ENCODE data around the gene RDH13. TPM values are rescaled to one million over a fixed set of nuclear protein-coding genes. Genes with fewer than 3 reads are reported as not detected.

The RDH13 gene
- total RNA-seq, 1 donor = 12.7 TPM

GRCh38 chr19:55088543-55089341 lies 25.8 kb upstream of the RDH13 start:
- TF ChIP-seq CTCF (IDR thresholded peaks at IDR 0.05; ENCODE audit: extremely low read depth, low read depth, low read length) = peak; percentile 51
- Histone ChIP-seq H3K4me3 (ENCODE audit: insufficient read depth, low read length) (no peak overlapping the region), H4K20me1 (ENCODE audit: insufficient read depth, low read length) (peaks cover 27% of the 10 kb centered on the region), H3K27ac (ENCODE audit: low read depth, low read length) (no peak overlapping the region), H3K9me3 (ENCODE audit: low read depth, low read length) (no peaks in the 10 kb centered on the region), H3K79me2 (ENCODE audit: insufficient read depth, low read length) (no peaks in the 10 kb centered on the region), H2AFZ (ENCODE audit: low read length) (no peak overlapping the region), H3K27me3 (ENCODE audit: insufficient read depth, low read length) (peaks cover 35% of the 10 kb centered on the region), H3K4me2 (ENCODE audit: insufficient read depth, low read length) (no peak overlapping the region), H3K36me3 (ENCODE audit: insufficient read depth, low read length) (no peaks in the 10 kb centered on the region), H3K4me1 (ENCODE audit: insufficient read depth, low read length) (peaks cover 12% of the 10 kb centered on the region)
- peak; percentile 99 for DNase-seq (ENCODE audit: insufficient read length, low spot score, missing footprints)

GRCh38 chr19:55088021-55088451 lies 25.1 kb upstream of the RDH13 start:
- H2AFZ ChIP-seq (ENCODE audit: low read length) = no peak overlapping the region
- no peak overlapping the region for H3K27ac ChIP-seq (ENCODE audit: low read depth, low read length)
- no peaks in the 10 kb centered on the region for H3K9me3 ChIP-seq (ENCODE audit: low read depth, low read length)
- no peak overlapping the region for H3K4me3 ChIP-seq (ENCODE audit: insufficient read depth, low read length)
- DNase-seq (ENCODE audit: insufficient read length, low spot score, missing footprints) = peak; percentile 90
- H3K4me1 ChIP-seq (ENCODE audit: insufficient read depth, low read length) = peaks cover 12% of the 10 kb centered on the region
- H3K4me2 ChIP-seq (ENCODE audit: insufficient read depth, low read length) = peak overlapping the region; percentile 91
- peaks cover 27% of the 10 kb centered on the region for H4K20me1 ChIP-seq (ENCODE audit: insufficient read depth, low read length)
- peaks cover 40% of the 10 kb centered on the region for H3K27me3 ChIP-seq (ENCODE audit: insufficient read depth, low read length)
- TF ChIP-seq CTCF (IDR thresholded peaks at IDR 0.05; ENCODE audit: extremely low read depth, low read depth, low read length) = no peak
- no peaks in the 10 kb centered on the region for H3K36me3 ChIP-seq (ENCODE audit: insufficient read depth, low read length)
- H3K79me2 ChIP-seq (ENCODE audit: insufficient read depth, low read length) = no peaks in the 10 kb centered on the region

- no peaks in the 10 kb centered on the region for H3K79me2 ChIP-seq (ENCODE audit: insufficient read depth, low read length)
- peaks cover 45% of the 10 kb centered on the region for H3K27me3 ChIP-seq (ENCODE audit: insufficient read depth, low read length)
- H4K20me1 ChIP-seq (ENCODE audit: insufficient read depth, low read length) = peaks cover 27% of the 10 kb centered on the region
- H3K4me2 ChIP-seq (ENCODE audit: insufficient read depth, low read length) = peak overlapping the region; percentile 91
- H3K27ac ChIP-seq (ENCODE audit: low read depth, low read length) = no peak overlapping the region
- H3K9me3 ChIP-seq (ENCODE audit: low read depth, low read length) = no peaks in the 10 kb centered on the region
- no peak overlapping the region for H2AFZ ChIP-seq (ENCODE audit: low read length)
- no peaks in the 10 kb centered on the region for H3K36me3 ChIP-seq (ENCODE audit: insufficient read depth, low read length)
- H3K4me3 ChIP-seq (ENCODE audit: insufficient read depth, low read length) = peak overlapping the region; percentile 75
- peaks cover 12% of the 10 kb centered on the region for H3K4me1 ChIP-seq (ENCODE audit: insufficient read depth, low read length)
- peak; percentile 93 for DNase-seq (ENCODE audit: insufficient read length, low spot score, missing footprints)
- no peak for TF ChIP-seq CTCF (IDR thresholded peaks at IDR 0.05; ENCODE audit: extremely low read depth, low read depth, low read length)
Measured at GRCh38 chr19:55087542-55087901, 24.6 kb upstream of the RDH13 start.

GRCh38 chr19:55086730-55087541 lies 24.0 kb upstream of the RDH13 start:
- H3K4me1 ChIP-seq (ENCODE audit: insufficient read depth, low read length) = peaks cover 12% of the 10 kb centered on the region
- no peak for TF ChIP-seq CTCF (IDR thresholded peaks at IDR 0.05; ENCODE audit: extremely low read depth, low read depth, low read length)
- H3K4me2 ChIP-seq (ENCODE audit: insufficient read depth, low read length) = peak overlapping the region; percentile 91
- H2AFZ ChIP-seq (ENCODE audit: low read length) = no peak overlapping the region
- no peaks in the 10 kb centered on the region for H3K79me2 ChIP-seq (ENCODE audit: insufficient read depth, low read length)
- H3K27ac ChIP-seq (ENCODE audit: low read depth, low read length) = no peak overlapping the region
- H3K9me3 ChIP-seq (ENCODE audit: low read depth, low read length) = no peaks in the 10 kb centered on the region
- H3K27me3 ChIP-seq (ENCODE audit: insufficient read depth, low read length) = peaks cover 50% of the 10 kb centered on the region
- peak; percentile 100 for DNase-seq (ENCODE audit: insufficient read length, low spot score, missing footprints)
- H4K20me1 ChIP-seq (ENCODE audit: insufficient read depth, low read length) = peaks cover 27% of the 10 kb centered on the region
- no peaks in the 10 kb centered on the region for H3K36me3 ChIP-seq (ENCODE audit: insufficient read depth, low read length)
- H3K4me3 ChIP-seq (ENCODE audit: insufficient read depth, low read length) = peak overlapping the region; percentile 75
